Measurements from ENCODE around the gene SCAMP1.
"Not testable (repeated sequence)": the region's sequence is repeated elsewhere in the genome, so short reads cannot be mapped to it uniquely, and the experiment has no call there.

The SCAMP1 gene

GRCh38 chr5:78362220-78362619 lies 1.8 kb downstream of the SCAMP1 start:
- no peak for DNase-seq

- no peak for DNase-seq
Measured at GRCh38 chr5:78364005-78364404, 3.6 kb downstream of the SCAMP1 start.

GRCh38 chr5:78367318-78367991 lies 7.0 kb downstream of the SCAMP1 start:
- DNase-seq: no peak

GRCh38 chr5:78369680-78370079 lies 9.3 kb downstream of the SCAMP1 start:
- no peak for DNase-seq

- no peak for DNase-seq
Measured at GRCh38 chr5:78373231-78373630, 12.8 kb downstream of the SCAMP1 start.

- no peak for DNase-seq
Measured at GRCh38 chr5:78376315-78376714, 15.9 kb downstream of the SCAMP1 start.

GRCh38 chr5:78377056-78377717 lies 16.8 kb downstream of the SCAMP1 start:
- no peak for DNase-seq

- DNase-seq: no peak
Measured at GRCh38 chr5:78377718-78378105, 17.3 kb downstream of the SCAMP1 start.

- no peak for DNase-seq
Measured at GRCh38 chr5:78387468-78388153, 27.2 kb downstream of the SCAMP1 start.

- DNase-seq: not testable (repeated sequence)
Measured at GRCh38 chr5:78391357-78391756, 30.9 kb downstream of the SCAMP1 start.

GRCh38 chr5:78397831-78398230 lies 37.4 kb downstream of the SCAMP1 start:
- DNase-seq: no peak

GRCh38 chr5:78399116-78399515 lies 38.7 kb downstream of the SCAMP1 start:
- no peak for DNase-seq

- no peak for DNase-seq
Measured at GRCh38 chr5:78404682-78405293, 44.4 kb downstream of the SCAMP1 start.

- DNase-seq: no peak
Measured at GRCh38 chr5:78405829-78406750, 45.7 kb downstream of the SCAMP1 start.

GRCh38 chr5:78407458-78407857 lies 47.0 kb downstream of the SCAMP1 start:
- DNase-seq: no peak

- no peak for DNase-seq
Measured at GRCh38 chr5:78411586-78411985, 51.2 kb downstream of the SCAMP1 start.

GRCh38 chr5:78416677-78417425 lies 56.4 kb downstream of the SCAMP1 start:
- no peak for DNase-seq

GRCh38 chr5:78419396-78419795 lies 59.0 kb downstream of the SCAMP1 start:
- no peak for DNase-seq

GRCh38 chr5:78420548-78420947 lies 60.1 kb downstream of the SCAMP1 start:
- DNase-seq: no peak

- DNase-seq: no peak
Measured at GRCh38 chr5:78424665-78425064, 64.2 kb downstream of the SCAMP1 start.

- no peak for DNase-seq
Measured at GRCh38 chr5:78429332-78429980, 69.0 kb downstream of the SCAMP1 start.
